DMS 273 (cell line): ENCODE measurements around the gene BBS9.
"Not testable (repeated sequence)": the region's sequence is repeated elsewhere in the genome, so short reads cannot be mapped to it uniquely, and the experiment has no call there.

Source experiments
- DNase-seq: peaks from one replicate; lab custom pipeline; 2025; ENCODE audit not compliant: unreplicated experiment; lab: John Stamatoyannopoulos, UW

Gene BBS9

DNA sequence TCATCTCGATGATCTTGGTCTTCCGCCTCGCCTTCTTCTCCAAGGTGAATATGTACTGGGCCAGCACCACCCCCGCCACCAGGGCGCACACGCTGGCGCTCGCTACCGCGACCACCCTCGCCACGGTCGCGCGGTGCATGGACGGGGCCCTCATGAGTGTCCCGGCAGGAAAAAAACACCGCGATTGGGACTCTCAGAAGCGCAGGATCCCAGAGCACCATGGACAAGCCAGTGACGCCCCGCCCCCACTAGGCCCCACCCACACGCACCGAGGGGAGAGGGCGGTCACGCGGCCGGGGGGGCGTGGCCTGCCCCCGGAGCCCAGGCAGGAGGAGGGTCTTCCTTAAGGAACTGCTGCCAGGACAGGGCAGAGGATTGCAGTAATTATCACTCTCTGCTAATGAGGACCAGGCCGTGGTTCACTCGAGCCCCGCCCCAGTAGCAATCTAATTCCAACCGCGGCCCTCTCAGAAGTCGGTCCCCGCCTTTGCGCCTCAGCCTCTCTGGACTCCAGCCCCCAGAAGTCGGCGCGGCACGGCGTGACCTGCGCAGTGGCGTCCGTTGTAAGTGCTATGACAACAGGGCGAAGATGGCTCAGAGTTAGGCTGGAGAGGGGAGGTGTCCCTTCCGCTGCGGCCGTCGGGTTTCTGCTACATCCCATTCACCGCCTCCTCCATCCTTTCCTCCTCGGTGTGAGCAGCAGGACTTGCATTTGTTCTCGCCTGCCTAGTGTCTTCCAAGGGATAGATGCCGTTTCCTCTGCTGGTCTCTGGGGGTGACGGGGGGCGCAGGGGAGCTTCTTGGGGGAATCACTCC lies at the start of gene BBS9:
Gene BBS9 (plus strand): TSS at position 575 of the 816 bp plus-strand sequence. CDS start 16,689 bp downstream, outside the sequence.
- peak; percentile 99 for DNase-seq

DNA sequence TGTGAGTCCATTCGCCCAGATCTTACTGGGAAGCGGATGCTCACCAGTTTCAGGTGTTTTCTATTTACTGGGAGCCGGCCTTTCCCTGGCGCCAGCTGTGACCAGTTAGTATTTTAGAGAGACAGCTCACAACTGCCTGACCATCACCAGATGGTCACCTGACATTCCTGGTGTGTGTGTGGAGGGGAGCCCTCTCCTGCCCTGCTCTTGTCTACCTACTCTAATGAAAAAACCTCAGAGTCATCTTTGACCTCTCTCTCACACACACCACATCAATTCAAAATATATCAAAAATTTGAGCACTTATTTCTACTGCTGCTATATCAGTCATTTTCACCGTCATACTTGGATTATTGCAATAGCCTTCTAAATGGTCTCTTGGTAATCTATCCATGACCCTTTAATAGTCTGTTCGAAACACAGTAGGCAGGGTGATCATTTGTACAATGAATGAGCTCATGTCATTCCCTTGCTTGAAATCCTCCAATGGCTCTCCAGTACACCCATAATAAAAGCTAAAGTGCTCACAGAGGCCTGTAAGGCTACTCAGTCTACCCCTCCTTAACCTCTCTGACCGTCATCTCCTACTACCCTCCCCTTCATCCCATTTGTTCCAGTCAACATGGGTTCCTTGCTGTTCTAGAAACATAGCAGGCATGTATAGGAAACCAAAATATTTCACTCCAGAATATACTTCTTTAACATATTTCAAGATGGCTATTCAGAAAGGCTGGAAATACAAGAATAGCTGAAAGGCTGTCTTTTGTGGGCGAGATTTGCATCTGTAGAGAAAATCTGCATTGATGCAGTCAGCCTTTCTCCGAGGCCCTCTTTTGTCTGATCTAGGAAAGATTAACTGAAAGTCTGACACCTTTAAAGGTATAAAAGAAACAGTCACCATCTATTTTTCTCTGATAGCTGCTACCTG lies 49.3 kb upstream of the BBS9 start:
- no peak for DNase-seq

DNA sequence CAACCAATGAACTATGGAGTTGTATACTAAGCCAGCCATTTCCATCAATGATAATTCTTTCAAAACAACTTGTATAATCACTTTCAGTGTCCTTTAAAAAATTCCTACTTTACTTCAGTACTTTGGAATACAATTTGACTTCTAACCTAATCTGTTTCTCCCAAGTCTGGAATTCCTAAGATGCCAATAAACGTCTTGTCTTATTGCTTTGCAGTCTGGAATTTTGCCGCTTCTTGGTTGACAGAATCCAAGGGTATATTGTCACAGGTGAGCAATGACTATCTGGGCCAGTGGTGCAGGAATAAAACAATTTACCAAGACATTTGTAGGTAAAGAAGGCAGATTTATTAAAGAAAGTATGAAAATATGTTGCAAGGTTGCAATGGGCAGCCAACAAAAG lies 42.0 kb upstream of the BBS9 start:
- no peak for DNase-seq

DNA sequence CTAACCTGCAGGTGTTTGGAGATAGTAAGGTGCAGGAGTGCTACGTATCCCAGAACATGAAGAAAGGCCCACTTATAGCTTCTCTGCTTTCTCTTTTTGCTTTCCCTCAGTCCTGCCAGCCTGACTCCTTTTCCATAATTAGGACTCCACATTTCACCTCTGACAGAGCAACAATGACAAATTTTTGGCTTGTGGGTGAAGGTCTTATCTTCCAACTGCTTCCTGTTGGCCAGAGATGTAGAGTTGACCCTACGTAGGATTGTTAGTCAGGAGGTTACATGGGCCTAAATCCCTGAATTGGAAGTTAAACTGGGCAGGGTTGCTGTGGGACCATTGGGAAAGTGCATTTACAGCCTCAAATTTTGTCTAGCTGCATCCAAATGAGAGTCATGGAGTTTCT lies 41.5 kb upstream of the BBS9 start:
- DNase-seq: no peak

DNA sequence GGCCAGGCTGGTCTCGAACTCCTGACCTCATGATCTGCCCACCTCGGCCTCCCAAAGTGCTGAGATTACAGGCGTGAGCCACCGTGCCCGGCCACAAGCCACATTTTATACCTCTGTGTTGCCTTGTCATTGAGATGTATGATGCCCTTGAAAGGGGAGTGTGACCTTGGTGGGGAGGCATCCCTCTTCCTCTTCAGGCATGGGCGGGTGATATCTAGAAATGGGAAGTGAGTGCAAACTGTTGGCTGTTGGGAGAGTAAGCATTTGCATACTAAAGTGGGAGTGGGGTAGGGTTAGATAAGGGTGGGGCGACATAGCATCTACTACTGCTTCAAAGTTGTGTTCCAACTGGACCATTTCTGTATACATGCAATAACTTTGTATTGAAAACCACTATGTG lies 40.2 kb upstream of the BBS9 start:
- DNase-seq: no peak

DNA sequence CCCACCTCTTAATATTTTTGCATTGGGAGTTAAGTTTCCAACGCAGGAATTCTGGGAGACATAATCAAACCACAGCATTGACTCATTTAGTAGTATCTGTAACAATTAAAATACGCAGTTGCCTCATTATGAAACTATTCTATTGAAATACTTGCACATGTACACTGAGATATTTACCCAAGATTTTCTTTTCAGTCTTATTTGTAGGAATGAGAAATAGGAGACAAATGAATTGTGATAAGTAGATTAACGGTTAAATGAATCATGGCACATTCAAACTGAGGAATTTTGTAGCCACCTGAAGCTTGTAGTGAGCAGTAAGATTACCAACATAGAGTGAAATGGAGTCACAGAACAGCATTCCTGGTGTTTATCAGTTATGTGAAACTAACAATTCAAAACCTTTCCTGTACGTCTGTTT lies 38.2 kb upstream of the BBS9 start:
- DNase-seq: no peak

DNA sequence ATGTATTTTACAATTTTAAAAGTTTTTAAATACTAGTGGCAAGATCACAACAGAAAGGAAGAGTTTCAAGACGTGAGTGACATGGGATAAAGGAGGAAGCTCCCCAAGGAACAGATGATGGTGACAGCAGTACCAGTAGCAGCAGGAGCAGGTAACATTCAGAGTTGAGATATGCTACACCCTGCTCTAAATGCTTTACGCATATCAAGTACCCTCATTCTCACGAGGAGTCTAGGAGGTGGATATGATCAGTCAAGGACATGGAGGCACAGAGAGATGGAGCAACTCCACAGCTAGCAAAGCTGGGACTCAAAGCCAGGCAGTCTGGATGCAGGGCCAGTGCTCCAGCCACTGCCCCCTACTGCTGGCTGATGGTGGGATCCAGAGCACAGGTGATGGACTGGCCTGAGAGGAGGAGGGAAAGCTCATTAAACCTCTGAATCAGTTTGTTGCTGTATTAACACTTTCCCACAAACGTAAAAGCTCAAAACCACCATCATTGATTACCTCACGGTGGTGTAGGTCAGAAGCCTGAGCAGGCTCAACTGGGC lies 37.6 kb upstream of the BBS9 start:
- no peak for DNase-seq

DNA sequence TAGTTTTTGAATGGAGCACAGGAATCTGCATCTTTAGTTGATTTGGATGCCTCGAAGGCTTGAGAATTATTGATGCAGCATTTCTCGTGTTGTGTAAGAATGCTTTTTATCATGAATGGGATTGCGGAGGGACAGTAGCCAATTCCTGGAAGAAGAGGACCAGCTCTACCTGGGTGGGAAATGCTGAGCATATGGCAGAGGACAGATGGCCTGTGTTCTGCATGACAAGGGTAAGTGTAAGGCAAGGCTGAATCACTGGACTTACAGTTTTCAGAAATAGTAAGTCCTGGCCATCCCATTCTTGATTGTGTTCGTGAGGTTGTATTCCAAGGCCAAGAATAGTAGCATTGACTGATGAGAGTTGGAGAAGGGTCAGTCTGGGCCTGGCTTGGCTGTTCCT lies 36.1 kb upstream of the BBS9 start:
- peak; percentile 44 for DNase-seq

DNA sequence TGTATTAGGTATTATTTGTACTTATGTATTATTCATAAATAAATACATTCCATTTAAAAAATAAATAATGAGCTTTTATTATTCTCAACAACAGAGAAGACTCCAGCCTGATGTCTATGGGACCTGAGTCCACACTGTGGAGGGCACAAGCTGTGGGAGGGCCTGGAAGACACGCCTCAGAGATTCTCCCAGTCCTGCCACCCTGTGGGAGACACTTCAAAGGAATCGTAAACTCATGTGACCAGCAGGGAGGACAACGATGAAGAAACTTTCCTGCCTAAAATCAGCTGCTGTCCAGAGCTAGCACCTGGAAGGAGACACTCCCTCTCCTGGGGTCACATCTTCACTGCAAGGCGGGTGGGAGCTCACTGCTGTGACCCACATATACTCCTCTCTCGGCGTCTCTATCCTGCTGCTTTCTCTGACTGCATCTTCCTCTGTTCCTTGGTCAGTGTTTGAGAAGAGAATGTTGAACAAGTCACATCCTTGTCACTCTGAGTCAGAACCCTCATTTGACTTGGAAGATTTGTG lies 34.6 kb upstream of the BBS9 start:
- not testable (repeated sequence) for DNase-seq

DNA sequence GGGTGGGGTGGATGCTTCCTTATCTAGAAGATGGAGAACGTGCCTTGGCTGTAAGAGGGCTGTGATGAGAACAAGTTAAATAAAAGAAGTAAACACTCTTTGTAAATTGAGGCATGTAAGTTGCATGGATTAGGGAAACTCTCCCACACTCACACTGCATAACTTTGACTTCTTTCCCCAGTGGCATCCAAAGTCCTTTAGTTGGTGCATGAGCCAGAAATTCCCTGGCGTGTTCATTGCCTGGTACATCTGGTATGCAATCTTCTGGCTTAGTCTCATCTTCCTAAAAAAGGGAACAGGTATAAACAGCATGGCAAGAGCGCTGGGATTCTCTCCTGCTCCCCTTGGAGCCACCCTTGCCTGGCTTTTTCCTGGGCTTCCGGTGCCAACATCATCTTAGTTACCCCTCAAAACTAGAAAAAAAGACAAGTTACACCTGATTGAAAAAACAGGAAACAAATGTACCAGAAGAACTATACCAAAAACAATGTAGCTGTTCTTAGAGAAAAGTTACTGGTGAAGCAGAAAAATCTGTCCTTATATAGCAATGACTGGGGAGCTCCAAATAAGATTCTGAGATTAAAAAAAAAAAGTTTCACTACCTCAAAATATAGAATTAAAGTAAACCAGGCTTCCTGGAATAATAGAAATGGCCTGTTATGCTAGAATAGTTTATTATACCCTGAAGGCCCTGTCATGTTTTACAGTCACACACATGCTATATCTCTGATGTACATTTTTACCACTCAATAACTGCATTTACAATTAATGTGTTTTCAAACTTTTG lies 30.0 kb upstream of the BBS9 start:
- no peak for DNase-seq

DNA sequence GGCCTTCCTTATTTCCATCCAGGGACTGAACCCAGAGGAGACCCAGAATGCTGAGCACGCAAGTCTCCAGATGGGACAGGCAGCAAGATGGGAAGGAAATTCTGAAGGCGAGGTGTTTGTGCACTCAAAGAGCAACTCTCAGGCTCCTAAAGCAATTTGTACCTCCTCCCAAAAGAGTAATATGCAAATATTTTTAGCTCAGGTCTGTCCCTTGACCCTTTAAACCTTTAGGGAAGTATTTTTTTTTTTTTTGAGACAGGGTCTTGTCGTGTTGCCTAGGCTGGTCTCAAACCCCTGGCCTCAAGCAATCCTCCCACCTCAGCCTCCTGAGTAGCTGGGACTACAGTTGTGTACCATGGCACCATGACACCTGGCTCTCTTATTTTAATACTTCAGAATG lies 28.6 kb upstream of the BBS9 start:
- no peak for DNase-seq

DNA sequence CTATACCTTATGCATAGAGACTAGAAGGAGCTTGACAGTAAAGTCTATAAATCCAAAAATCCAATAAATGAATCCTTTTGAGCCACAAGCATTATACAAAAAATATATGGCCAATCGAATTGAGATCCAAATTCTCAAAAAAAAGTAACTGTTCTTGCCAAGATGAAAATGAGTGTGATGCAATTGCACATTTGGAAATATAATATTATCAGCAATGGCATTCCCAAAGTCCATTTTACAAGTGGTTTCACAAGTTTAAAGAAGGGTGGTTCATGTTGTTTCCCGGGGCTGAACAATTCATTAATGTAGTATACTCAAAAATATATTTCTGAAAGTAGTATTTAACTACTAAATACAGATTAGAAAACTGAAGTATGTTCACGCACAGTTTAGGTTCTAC lies 27.5 kb upstream of the BBS9 start:
- DNase-seq: no peak

DNA sequence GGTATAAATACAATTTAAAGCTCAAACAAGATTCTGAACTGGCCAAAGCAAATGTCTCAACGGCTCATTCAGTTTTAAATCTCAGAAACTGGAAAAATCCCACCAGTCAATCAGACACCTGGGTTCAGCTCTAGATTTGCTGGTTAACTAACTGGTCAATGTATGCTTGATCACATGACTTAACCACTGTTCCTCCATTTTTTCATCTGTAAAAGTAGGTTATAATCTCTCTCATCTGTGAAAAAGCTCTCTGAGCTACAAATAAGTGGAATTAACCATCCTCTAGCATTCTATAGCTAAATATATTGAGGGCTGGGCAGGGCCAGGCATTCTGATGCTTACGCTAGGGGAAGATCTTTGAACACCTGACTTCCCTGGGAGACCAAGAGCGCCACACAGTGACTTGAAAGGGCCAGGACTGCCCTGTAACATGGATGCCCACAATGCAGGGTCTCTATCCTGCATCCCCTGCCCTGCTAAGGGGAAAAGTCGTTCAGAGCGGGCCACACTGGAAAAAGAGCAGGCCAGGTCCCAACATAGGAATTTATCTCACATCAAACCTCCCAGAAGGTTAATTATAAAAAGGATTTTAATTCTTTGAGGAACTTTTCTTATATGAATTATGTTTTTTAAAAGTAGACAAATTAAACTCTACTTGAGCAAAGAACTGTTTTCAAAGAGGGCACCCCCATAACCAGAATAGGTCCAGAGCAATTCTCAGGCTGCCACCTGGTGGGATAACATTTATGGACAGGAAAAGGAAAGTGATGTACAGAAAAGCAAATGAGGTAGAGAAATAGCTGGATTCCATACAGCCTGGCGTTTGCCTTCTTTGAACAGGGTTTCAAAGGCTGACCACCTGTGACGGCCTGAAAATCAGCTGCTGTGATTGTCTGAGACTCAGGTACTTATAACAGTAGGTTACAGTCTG lies 22.0 kb upstream of the BBS9 start:
- DNase-seq: peak; percentile 75

DNA sequence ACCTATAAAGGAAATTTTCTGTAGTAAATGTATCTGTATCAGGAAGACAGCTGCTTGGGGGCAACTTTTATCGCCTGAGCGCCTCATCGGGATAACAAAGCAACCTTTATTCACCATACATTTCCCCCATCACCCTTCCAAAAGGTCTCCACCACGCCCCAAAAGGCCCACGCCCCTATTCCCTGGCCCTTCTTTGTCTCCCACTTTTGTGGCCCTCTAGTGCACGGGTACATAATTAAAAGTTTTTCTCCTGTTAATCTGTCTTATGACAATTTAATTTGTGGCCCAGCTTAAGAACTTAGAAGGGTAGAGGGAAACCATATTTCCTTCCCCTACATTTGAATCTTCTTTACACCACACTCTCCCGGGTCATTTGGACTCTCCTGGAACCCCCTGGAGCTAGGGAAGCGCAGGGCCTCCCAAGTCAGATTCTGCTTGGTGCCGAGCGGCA lies 20.8 kb upstream of the BBS9 start:
- peak; percentile 79 for DNase-seq

DNA sequence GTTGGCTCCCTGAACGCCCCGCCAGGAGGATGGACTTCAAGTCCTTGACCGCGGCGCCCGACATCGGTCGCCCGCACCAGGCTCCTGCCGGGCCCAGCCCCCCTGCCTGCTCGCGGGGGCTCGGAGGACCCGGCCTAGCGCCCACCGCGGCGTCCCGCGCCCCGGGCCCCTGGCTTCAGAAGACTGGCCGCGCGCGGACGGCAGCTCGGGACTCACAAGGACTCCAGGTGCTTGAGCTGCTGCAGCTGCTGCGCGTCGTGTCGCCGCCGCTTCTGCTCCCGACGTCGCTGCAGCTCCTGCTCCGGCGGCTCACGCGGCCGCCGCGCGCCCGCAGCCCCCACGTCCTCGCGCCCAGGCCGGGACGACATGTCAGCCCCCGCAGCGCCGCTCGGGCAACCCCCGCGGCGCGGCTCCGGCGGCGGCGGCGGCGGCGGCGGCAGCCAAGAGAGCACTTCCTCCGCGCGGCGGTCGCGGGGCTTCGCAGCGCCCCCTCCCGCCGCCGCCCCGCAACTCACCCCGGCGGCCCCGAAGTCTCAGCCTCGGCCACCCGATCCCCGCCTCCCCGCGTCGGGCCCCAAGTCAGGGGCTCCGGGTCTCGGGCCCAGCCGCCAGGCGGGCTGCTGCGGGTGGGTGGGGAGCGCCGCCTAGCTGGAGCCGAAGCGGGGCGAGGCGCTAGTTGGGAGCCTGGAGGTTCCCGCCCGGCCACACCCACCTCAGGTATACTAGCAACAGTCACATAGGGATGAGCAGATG lies 20.2 kb upstream of the BBS9 start, which contains the start of gene RP9:
Gene RP9 (minus strand): TSS at position 400 of the 753 bp plus-strand sequence. CDS start 32 bp downstream, at position 368.
- DNase-seq: peak; percentile 95

DNA sequence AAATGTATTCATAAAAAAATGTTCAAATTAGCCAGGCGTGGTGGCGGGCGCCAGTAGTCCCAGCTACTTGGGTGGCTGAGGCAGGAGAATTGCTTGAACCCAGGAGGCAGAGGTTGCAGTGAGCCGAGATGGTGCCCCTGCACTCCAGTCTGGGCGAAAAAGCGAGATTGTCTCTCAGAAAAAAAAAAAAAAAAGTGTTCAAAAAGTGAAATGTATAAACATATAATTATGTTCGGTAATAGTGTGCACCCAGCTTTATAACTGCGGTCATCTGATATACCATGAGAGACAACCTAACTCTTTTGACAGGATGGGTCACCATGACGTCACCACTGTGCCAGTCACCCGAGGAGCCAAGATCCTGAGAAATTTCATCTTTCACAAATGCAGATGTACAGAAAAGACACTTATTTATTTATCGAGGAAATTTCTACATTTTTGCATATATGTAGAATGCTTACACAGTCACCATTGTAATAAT lies 19.6 kb upstream of the BBS9 start:
- peak; percentile 40 for DNase-seq

DNA sequence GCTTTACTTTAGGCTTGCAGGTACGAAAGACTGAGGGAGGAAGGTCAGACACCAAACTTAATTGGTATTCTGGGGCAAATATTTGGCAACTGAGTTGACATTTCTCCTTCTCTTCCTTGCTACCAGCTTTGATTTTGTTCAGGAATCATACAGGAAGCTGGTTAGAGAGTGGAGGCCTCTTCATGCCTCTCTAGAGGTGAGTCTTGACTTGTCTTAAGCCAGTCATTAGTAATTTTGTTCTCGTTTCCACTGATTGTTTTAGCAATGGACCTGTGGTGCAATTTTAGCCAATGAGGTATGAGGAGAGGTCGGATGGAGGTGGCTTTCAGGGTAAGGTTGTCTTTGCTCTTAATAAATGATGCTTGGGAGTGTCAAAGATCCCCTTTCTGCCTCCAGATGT lies 17.8 kb upstream of the BBS9 start:
- DNase-seq: no peak

DNA sequence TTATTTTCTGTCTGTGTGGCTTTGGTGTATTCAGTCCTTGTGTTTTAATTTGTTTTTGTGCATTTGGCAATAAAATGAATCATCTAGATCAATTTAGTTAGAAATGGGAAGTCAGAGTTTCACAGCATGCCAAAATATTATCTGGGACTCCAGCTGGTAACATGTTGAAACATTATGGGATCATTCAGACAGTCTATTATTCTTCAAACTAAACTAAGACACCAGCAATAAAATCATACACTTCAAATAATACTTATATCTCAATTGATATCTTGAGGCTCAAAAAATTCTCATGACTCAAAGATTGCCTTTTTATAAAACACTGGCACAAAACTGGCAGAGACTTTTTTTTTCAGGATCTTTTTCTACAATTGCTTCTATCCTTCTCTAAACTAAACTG lies 14.4 kb upstream of the BBS9 start:
- no peak for DNase-seq
